HepG2 (cell line): Measurements from ENCODE around the gene DTX2. TPM values are rescaled to one million over a fixed set of nuclear protein-coding genes. Genes with fewer than 3 reads are reported as not detected.
A peak's percentile ranks its signal among the peaks of the same experiment; 100 is the strongest.

Source experiments
- AGO2 ChIP-seq: fragments of 200-400 bp; formaldehyde crosslinking; optimal IDR thresholded peaks from 2 replicates; pipeline ENCODE3; 2017; ENCODE audit warnings: mild to moderate bottlenecking, low read depth, low read length, moderate library complexity
- CBX1 ChIP-seq: IDR thresholded peaks from one replicate; pipeline ENCODE4 v1.6.1; 2016; ENCODE audit warnings: antibody characterized with exemption, low read depth
- ELF3 ChIP-seq: IDR thresholded peaks from 2 replicates; pipeline ENCODE4 v1.6.1; 2016; ENCODE audit warnings: missing genetic modification reagents, missing compliant biosample characterization
- GMEB1 ChIP-seq: sonication (generic); formaldehyde crosslinking; IDR thresholded peaks from 2 replicates; pipeline ENCODE4 v1.5.1; 2020; ENCODE audit warnings: missing genetic modification reagents, mild to moderate bottlenecking, borderline replicate concordance
- HCFC1 ChIP-seq: fragments of 150-350 bp; IDR thresholded peaks from 2 replicates; pipeline ENCODE4 v1.6.1; 2014; ENCODE audit warnings: low read depth, low read length
- KLF13 ChIP-seq: sonication (generic); formaldehyde crosslinking; IDR thresholded peaks from 2 replicates; pipeline ENCODE4 v1.4.0; 2020; ENCODE audit warnings: mild to moderate bottlenecking, missing genetic modification reagents
- MAFK ChIP-seq, 2 experiments: IDR thresholded peaks in 1 of 2; conservative IDR thresholded peaks in 1 of 2; 2 replicates each; pipeline ENCODE4 v1.6.1; 2011; ENCODE audit warnings: improper control_type of control experiment in 2 of 2, low read length in 2 of 2
- SMYD3 ChIP-seq: sonication (generic); formaldehyde crosslinking; IDR thresholded peaks from 2 replicates; pipeline ENCODE4 v1.8.1; 2023; ENCODE audit warnings: mild to moderate bottlenecking, missing genetic modification reagents
- TCF7L2 ChIP-seq: IDR thresholded peaks from 2 replicates; pipeline ENCODE4 v1.6.1; 2011; ENCODE audit warnings: mild to moderate bottlenecking, low read depth, low read length, moderate library complexity
- TFDP2 ChIP-seq: sonication (generic); formaldehyde crosslinking; IDR thresholded peaks from 2 replicates; pipeline ENCODE4 v1.4.0; 2020; ENCODE audit warnings: missing genetic modification reagents
- ZBTB7A ChIP-seq: sonication (generic); formaldehyde crosslinking; IDR thresholded peaks from 2 replicates; pipeline ENCODE4 v1.8.0; 2022; ENCODE audit warnings: mild to moderate bottlenecking, missing genetic modification reagents
- ZFX ChIP-seq: sonication (generic); formaldehyde crosslinking; IDR thresholded peaks from 2 replicates; pipeline ENCODE4 v1.4.0; 2020; ENCODE audit warnings: mild to moderate bottlenecking, low read depth, missing genetic modification reagents, moderate library complexity
- ZNF260 ChIP-seq: sonication (generic); formaldehyde crosslinking; IDR thresholded peaks from 2 replicates; pipeline ENCODE4 v1.4.0; 2020; ENCODE audit warnings: missing genetic modification reagents, low read depth, mild to moderate bottlenecking, borderline replicate concordance
- ZNF382 ChIP-seq: sonication (generic); formaldehyde crosslinking; IDR thresholded peaks from 2 replicates; pipeline ENCODE4 v1.5.0; 2020; ENCODE audit warnings: missing genetic modification reagents, mild to moderate bottlenecking, borderline replicate concordance
- ZNF513 ChIP-seq: sonication (generic); formaldehyde crosslinking; conservative IDR thresholded peaks from 2 replicates; pipeline ENCODE4 v1.5.0; 2020; ENCODE audit warnings: missing genetic modification reagents
- ZNF567 ChIP-seq: sonication (generic); formaldehyde crosslinking; IDR thresholded peaks from 2 replicates; pipeline ENCODE4 v1.8.1; 2023; ENCODE audit warnings: mild to moderate bottlenecking, missing genetic modification reagents, borderline replicate concordance
- polyA plus RNA-seq, 8 experiments: library from polyadenylated mRNA; depleted of rRNA in 3 of 8; stranded (reverse) in 7 of 8; unstranded in 1 of 8; fragments of >200 nt; fragmentation: Illumina TruSeq in 4 of 8; extraction: Trizol in 4 of 8; gene quantifications; 2 replicates each; pipeline versions ENCODE4 v1.2.1 to v1.2.3, GENCODE V29; 2011 to 2016; ENCODE audit warnings: low read depth in 4 of 8, missing spikeins in 1 of 8, mixed read lengths in 1 of 8; ENCODE audit not compliant: insufficient read depth in 1 of 8
- total RNA-seq, 5 experiments: library from RNA; depleted of rRNA; stranded (reverse); fragments of >200 nt; fragmentation: Illumina TruSeq; extraction: Trizol; gene quantifications; 2 replicates each; pipeline ENCODE4 v1.2.3, GENCODE V29; 2016; ENCODE audit warnings: low read depth in 1 of 5
- TF ChIP-seq, protein P1 (sequence below): sonication (generic); formaldehyde crosslinking; IDR thresholded peaks from 2 replicates; pipeline ENCODE4 v1.4.0; 2020; ENCODE audit warnings: missing genetic modification reagents, borderline replicate concordance

DTX2 gene
- total and polyA plus RNA-seq, 2 of the 13 experiments (the other 11 are each of a cell fraction or from before 2014, with no cell fraction given), result 5.5 to 6.2 TPM

- TF ChIP-seq GMEB1 (CRISPR knock-in tag), result peak; percentile 53; the same call in 1 of the 2 replicates
- TF ChIP-seq ELF3 (CRISPR knock-in tag), result peak; percentile 47; the same call in 1 of the 2 replicates
- TF ChIP-seq SMYD3, result no peak
- no peak for TF ChIP-seq ZNF382 (CRISPR knock-in tag)
- TF ChIP-seq ZNF513 (CRISPR knock-in tag), result no peak
- TF ChIP-seq TFDP2 (CRISPR knock-in tag), result peak; percentile 44
- no peak for TF ChIP-seq CBX1
- peak; percentile 78; the same call in 1 of the 2 replicates for TF ChIP-seq ZBTB7A (CRISPR knock-in tag)
- peak; percentile 89; the same call in 1 of the 2 replicates for TF ChIP-seq KLF13 (CRISPR knock-in tag)
- TF ChIP-seq AGO2, result no peak
- TF ChIP-seq ZNF567 (CRISPR knock-in tag), result 0 out of 2 replicates have a peak, but pooled peaks have one; percentile 84
- peak; percentile 75 for TF ChIP-seq ZFX (CRISPR knock-in tag)
- TF ChIP-seq, protein P1, sequence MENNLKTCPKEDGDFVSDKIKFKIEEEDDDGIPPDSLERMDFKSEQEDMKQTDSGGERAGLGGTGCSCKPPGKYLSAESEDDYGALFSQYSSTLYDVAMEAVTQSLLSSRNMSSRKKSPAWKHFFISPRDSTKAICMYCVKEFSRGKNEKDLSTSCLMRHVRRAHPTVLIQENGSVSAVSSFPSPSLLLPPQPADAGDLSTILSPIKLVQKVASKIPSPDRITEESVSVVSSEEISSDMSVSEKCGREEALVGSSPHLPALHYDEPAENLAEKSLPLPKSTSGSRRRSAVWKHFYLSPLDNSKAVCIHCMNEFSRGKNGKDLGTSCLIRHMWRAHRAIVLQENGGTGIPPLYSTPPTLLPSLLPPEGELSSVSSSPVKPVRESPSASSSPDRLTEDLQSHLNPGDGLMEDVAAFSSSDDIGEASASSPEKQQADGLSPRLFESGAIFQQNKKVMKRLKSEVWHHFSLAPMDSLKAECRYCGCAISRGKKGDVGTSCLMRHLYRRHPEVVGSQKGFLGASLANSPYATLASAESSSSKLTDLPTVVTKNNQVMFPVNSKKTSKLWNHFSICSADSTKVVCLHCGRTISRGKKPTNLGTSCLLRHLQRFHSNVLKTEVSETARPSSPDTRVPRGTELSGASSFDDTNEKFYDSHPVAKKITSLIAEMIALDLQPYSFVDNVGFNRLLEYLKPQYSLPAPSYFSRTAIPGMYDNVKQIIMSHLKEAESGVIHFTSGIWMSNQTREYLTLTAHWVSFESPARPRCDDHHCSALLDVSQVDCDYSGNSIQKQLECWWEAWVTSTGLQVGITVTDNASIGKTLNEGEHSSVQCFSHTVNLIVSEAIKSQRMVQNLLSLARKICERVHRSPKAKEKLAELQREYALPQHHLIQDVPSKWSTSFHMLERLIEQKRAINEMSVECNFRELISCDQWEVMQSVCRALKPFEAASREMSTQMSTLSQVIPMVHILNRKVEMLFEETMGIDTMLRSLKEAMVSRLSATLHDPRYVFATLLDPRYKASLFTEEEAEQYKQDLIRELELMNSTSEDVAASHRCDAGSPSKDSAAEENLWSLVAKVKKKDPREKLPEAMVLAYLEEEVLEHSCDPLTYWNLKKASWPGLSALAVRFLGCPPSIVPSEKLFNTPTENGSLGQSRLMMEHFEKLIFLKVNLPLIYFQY, result no peak
- no peak for TF ChIP-seq TCF7L2
- TF ChIP-seq HCFC1, result no peak
- no peak for TF ChIP-seq ZNF260 (CRISPR knock-in tag)
- TF ChIP-seq MAFK (conservative IDR thresholded peaks at IDR 0.05 in 1 of 2, IDR thresholded peaks at IDR 0.05 in 1 of 2; ENCODE audit: low read length in 2 of 2), result no peak
Measured at GRCh38 chr7:76515999-76516443, 54.5 kb downstream of the DTX2 start (continued).
